Activated gamma-delta T cell treated with Interleukin-2 at 50 U/mL for 16 hours (primary cell): Measurements from ENCODE around the gene SLC16A2.
"Not testable (repeated sequence)": the region's sequence is repeated elsewhere in the genome, so short reads cannot be mapped to it uniquely, and the experiment has no call there.

Experiments
- DNase-seq: peaks from one replicate; pipeline ENCODE4 v3.0.0-alpha.2; 2020

The SLC16A2 gene

GRCh38 chrX:74448669-74449068, 27.4 kb downstream of the SLC16A2 start:
- DNase-seq = no peak

- peak; percentile 5 for DNase-seq
Observed at GRCh38 chrX:74449322-74449936, 28.1 kb downstream of the SLC16A2 start.

- no peak for DNase-seq
Observed at GRCh38 chrX:74449937-74450330, 28.6 kb downstream of the SLC16A2 start.

GRCh38 chrX:74450803-74451449, 29.6 kb downstream of the SLC16A2 start:
- DNase-seq = no peak

- no peak for DNase-seq
Observed at GRCh38 chrX:74451450-74452198, 30.3 kb downstream of the SLC16A2 start.

GRCh38 chrX:74452199-74452481, 30.8 kb downstream of the SLC16A2 start:
- DNase-seq = no peak

- DNase-seq = no peak
Observed at GRCh38 chrX:74453178-74453577, 31.9 kb downstream of the SLC16A2 start.

GRCh38 chrX:74454233-74454632, 32.9 kb downstream of the SLC16A2 start:
- DNase-seq = not testable (repeated sequence)

GRCh38 chrX:74458736-74459135, 37.4 kb downstream of the SLC16A2 start:
- DNase-seq = no peak

- no peak for DNase-seq
Observed at GRCh38 chrX:74461384-74461783, 40.1 kb downstream of the SLC16A2 start.

GRCh38 chrX:74464722-74465121, 43.4 kb downstream of the SLC16A2 start:
- no peak for DNase-seq

- no peak for DNase-seq
Observed at GRCh38 chrX:74465424-74465823, 44.1 kb downstream of the SLC16A2 start.

- DNase-seq = no peak
Observed at GRCh38 chrX:74467656-74468055, 46.4 kb downstream of the SLC16A2 start.

- DNase-seq = not testable (repeated sequence)
Observed at GRCh38 chrX:74473116-74473515, 51.8 kb downstream of the SLC16A2 start.

GRCh38 chrX:74490247-74490646, 69.0 kb downstream of the SLC16A2 start:
- DNase-seq = no peak

- no peak for DNase-seq
Observed at GRCh38 chrX:74492720-74493201, 71.5 kb downstream of the SLC16A2 start.

GRCh38 chrX:74493806-74494205, 72.5 kb downstream of the SLC16A2 start:
- no peak for DNase-seq

GRCh38 chrX:74498924-74499323, 77.6 kb downstream of the SLC16A2 start:
- DNase-seq = no peak

- DNase-seq = no peak
Observed at GRCh38 chrX:74500067-74500466, 78.8 kb downstream of the SLC16A2 start.

- DNase-seq = no peak
Observed at GRCh38 chrX:74500555-74500954, 79.3 kb downstream of the SLC16A2 start.

GRCh38 chrX:74505437-74505836, 84.1 kb downstream of the SLC16A2 start:
- no peak for DNase-seq

GRCh38 chrX:74506317-74507115, 85.2 kb downstream of the SLC16A2 start:
- DNase-seq = no peak

GRCh38 chrX:74507191-74507590, 85.9 kb downstream of the SLC16A2 start:
- DNase-seq = no peak
